GM12878 (cell line): ENCODE data around the gene NOP56.

Experiments
- ESRRA ChIP-seq: IDR thresholded peaks from 2 replicates; pipeline ENCODE4 v1.6.1; 2012; ENCODE audit warnings: mild to moderate bottlenecking, low read length, improper control_type of control experiment
- HDAC6 ChIP-seq: fragments of 200-600 bp; sonication (generic); IDR thresholded peaks from one replicate; pipeline ENCODE4 v1.8.0; 2017; ENCODE audit warnings: antibody characterized with exemption; ENCODE audit not compliant: unreplicated experiment
- POLR2A ChIP-seq: IDR thresholded peaks from 2 replicates; pipeline ENCODE4 v1.6.1; 2011; ENCODE audit warnings: low read depth, mild to moderate bottlenecking, low read length
- RAD21 ChIP-seq: IDR thresholded peaks from 2 replicates; pipeline ENCODE4 v1.6.1; 2011; ENCODE audit warnings: mild to moderate bottlenecking, low read depth, low read length, moderate library complexity; ENCODE audit not compliant: insufficient read depth
- RBBP5 ChIP-seq: fragments of 200-600 bp; sonication (generic); conservative IDR thresholded peaks from 2 replicates; pipeline ENCODE4 v1.6.1; 2016
- RCOR1 ChIP-seq: conservative IDR thresholded peaks from 2 replicates; pipeline ENCODE4 v1.6.1; 2012; ENCODE audit warnings: low read depth, low read length, improper control_type of control experiment
- SMC3 ChIP-seq: IDR thresholded peaks from 2 replicates; pipeline ENCODE4 v1.6.1; 2011; ENCODE audit warnings: low read length, improper control_type of control experiment, borderline replicate concordance
- SRF ChIP-seq, 2 experiments: IDR thresholded peaks; 2 replicates each; pipeline ENCODE4 v1.6.1; 2011; ENCODE audit warnings: low read depth in 2 of 2, low read length in 2 of 2, mild to moderate bottlenecking in 1 of 2, moderate library complexity in 1 of 2
- YY1 ChIP-seq: IDR thresholded peaks from 2 replicates; pipeline ENCODE4 v1.6.1; 2011; ENCODE audit warnings: low read depth, mild to moderate bottlenecking, low read length
- ZNF24 ChIP-seq: fragments of 450-650 bp; IDR thresholded peaks from 2 replicates; pipeline ENCODE4 v1.6.1; 2017; ENCODE audit warnings: antibody characterized with exemption, mild to moderate bottlenecking
- TF ChIP-seq, protein P1 (sequence below), 3 experiments: IDR thresholded peaks in 2 of 3; conservative IDR thresholded peaks in 1 of 3; 2 replicates each; pipeline ENCODE4 v1.5.1; 2011; ENCODE audit warnings: low read depth in 3 of 3, low read length in 3 of 3, mild to moderate bottlenecking in 3 of 3, control low read depth in 2 of 3, moderate library complexity in 2 of 3, inconsistent platforms in 1 of 3, mixed read lengths in 1 of 3; ENCODE audit not compliant: control insufficient read depth in 2 of 3, insufficient read depth in 1 of 3; ENCODE audit errors: extremely low read depth in 1 of 3
- TF ChIP-seq, protein P2 (sequence below): IDR thresholded peaks from 2 replicates; pipeline ENCODE4 v1.6.1; 2011; ENCODE audit warnings: borderline replicate concordance, low read depth, mild to moderate bottlenecking, moderate library complexity, mixed read lengths, low read length; ENCODE audit not compliant: insufficient read depth; ENCODE audit errors: extremely low read length
- TF ChIP-seq, protein P3 (sequence below): fragments of 450-650 bp; IDR thresholded peaks from 2 replicates; pipeline ENCODE4 v1.6.1; 2017; ENCODE audit warnings: mild to moderate bottlenecking

DNA sequence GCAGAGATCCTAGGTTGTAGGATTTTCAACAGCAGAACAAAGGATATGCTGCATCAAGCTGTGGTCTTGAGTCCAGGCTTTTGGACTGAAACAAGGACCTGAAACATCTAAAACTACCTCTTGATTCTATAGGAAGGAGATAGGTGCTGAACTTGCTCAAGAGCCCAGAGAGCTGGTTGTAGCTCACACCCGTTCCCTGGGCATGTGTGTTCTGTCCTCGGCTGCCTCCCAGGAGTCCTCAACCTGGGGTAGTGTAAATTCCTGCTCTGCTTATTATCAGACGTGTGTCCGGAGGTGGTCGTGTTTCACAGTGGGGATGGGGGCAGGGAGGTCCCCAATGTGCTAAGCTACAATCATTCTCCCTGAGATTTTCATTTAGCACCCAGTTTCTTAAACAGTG lies 4.8 kb downstream of the NOP56 start:
- TF ChIP-seq, protein P1, sequence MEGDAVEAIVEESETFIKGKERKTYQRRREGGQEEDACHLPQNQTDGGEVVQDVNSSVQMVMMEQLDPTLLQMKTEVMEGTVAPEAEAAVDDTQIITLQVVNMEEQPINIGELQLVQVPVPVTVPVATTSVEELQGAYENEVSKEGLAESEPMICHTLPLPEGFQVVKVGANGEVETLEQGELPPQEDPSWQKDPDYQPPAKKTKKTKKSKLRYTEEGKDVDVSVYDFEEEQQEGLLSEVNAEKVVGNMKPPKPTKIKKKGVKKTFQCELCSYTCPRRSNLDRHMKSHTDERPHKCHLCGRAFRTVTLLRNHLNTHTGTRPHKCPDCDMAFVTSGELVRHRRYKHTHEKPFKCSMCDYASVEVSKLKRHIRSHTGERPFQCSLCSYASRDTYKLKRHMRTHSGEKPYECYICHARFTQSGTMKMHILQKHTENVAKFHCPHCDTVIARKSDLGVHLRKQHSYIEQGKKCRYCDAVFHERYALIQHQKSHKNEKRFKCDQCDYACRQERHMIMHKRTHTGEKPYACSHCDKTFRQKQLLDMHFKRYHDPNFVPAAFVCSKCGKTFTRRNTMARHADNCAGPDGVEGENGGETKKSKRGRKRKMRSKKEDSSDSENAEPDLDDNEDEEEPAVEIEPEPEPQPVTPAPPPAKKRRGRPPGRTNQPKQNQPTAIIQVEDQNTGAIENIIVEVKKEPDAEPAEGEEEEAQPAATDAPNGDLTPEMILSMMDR (IDR thresholded peaks at IDR 0.05 in 2 of 3, conservative IDR thresholded peaks at IDR 0.05 in 1 of 3; ENCODE audit: control insufficient read depth in 2 of 3, extremely low read depth in 1 of 3, insufficient read depth in 1 of 3, low read depth in 3 of 3, low read length in 3 of 3): no peak
- TF ChIP-seq YY1 (no peak), ESRRA (no peak), SRF (IDR thresholded peaks at IDR 0.05; ENCODE audit: low read depth in 2 of 2, low read length in 2 of 2) (no peak), RCOR1 (no peak), ZNF24 (no peak), RBBP5 (no peak), SMC3 (no peak), HDAC6 (no peak), POLR2A (peak; percentile 29), RAD21 (no peak)
- TF ChIP-seq, protein P2, sequence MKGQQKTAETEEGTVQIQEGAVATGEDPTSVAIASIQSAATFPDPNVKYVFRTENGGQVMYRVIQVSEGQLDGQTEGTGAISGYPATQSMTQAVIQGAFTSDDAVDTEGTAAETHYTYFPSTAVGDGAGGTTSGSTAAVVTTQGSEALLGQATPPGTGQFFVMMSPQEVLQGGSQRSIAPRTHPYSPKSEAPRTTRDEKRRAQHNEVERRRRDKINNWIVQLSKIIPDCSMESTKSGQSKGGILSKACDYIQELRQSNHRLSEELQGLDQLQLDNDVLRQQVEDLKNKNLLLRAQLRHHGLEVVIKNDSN: no peak
- TF ChIP-seq, protein P3, sequence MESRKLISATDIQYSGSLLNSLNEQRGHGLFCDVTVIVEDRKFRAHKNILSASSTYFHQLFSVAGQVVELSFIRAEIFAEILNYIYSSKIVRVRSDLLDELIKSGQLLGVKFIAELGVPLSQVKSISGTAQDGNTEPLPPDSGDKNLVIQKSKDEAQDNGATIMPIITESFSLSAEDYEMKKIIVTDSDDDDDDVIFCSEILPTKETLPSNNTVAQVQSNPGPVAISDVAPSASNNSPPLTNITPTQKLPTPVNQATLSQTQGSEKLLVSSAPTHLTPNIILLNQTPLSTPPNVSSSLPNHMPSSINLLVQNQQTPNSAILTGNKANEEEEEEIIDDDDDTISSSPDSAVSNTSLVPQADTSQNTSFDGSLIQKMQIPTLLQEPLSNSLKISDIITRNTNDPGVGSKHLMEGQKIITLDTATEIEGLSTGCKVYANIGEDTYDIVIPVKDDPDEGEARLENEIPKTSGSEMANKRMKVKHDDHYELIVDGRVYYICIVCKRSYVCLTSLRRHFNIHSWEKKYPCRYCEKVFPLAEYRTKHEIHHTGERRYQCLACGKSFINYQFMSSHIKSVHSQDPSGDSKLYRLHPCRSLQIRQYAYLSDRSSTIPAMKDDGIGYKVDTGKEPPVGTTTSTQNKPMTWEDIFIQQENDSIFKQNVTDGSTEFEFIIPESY: no peak
